GM23338 (cell line): ENCODE data around the gene CUEDC2.

ENCODE experiments used
- CREB1 ChIP-seq: fragments of 250-450 bp; sonication (Bioruptor Pico); IDR thresholded peaks from 2 replicates; pipeline ENCODE4 v1.5.0; 2020; ENCODE audit warnings: low read depth, mild to moderate bottlenecking, moderate library complexity
- ETS1 ChIP-seq: IDR thresholded peaks from 2 replicates; pipeline ENCODE4 v1.6.1; 2016; ENCODE audit warnings: antibody characterized with exemption
- EZH2 ChIP-seq: fragments of 200-600 bp; sonication (generic); IDR thresholded peaks from one replicate; pipeline ENCODE4 v1.8.0; 2017; ENCODE audit warnings: antibody characterized with exemption, mild to moderate bottlenecking, low read depth; ENCODE audit not compliant: unreplicated experiment
- EZH2phosphoT487 ChIP-seq: fragments of 200-600 bp; sonication (generic); IDR thresholded peaks from one replicate; pipeline ENCODE4 v1.8.1; 2018; ENCODE audit warnings: antibody characterized with exemption; ENCODE audit not compliant: unreplicated experiment
- JUNB ChIP-seq: IDR thresholded peaks from one replicate; pipeline ENCODE4 v1.6.1; 2016; ENCODE audit warnings: antibody characterized with exemption; ENCODE audit not compliant: unreplicated experiment
- POLR2AphosphoS5 ChIP-seq: IDR thresholded peaks from 2 replicates; pipeline ENCODE4 v1.6.1; 2016; ENCODE audit warnings: antibody characterized with exemption, low read depth
- REST ChIP-seq: IDR thresholded peaks from one replicate; pipeline ENCODE4 v1.6.1; 2018; ENCODE audit warnings: antibody characterized with exemption; ENCODE audit not compliant: unreplicated experiment
- STAT1 ChIP-seq: IDR thresholded peaks from one replicate; pipeline ENCODE4 v1.6.1; 2016; ENCODE audit warnings: antibody characterized with exemption; ENCODE audit not compliant: unreplicated experiment
- ZNF114 ChIP-seq: fragments of 250-450 bp; sonication (Bioruptor Pico); IDR thresholded peaks from 2 replicates; pipeline ENCODE4 v1.5.0; 2020; ENCODE audit warnings: mild to moderate bottlenecking, moderate library complexity
- TF ChIP-seq, protein P1 (sequence below), 2 experiments: fragments of 200-600 bp in 1 of 2; sonication (generic) in 1 of 2; conservative IDR thresholded peaks; 2 replicates each; pipeline versions ENCODE4 v1.5.1 to v1.6.1; 2016 to 2017; ENCODE audit warnings: antibody characterized with exemption in 2 of 2, low read depth in 2 of 2, mild to moderate bottlenecking in 2 of 2, moderate library complexity in 1 of 2
- TF ChIP-seq, protein P2 (sequence below): fragments of 250-450 bp; sonication (Bioruptor Pico); IDR thresholded peaks from 2 replicates; pipeline ENCODE4 v1.5.0; 2020; ENCODE audit warnings: mild to moderate bottlenecking, moderate library complexity

- TF ChIP-seq, protein P1, sequence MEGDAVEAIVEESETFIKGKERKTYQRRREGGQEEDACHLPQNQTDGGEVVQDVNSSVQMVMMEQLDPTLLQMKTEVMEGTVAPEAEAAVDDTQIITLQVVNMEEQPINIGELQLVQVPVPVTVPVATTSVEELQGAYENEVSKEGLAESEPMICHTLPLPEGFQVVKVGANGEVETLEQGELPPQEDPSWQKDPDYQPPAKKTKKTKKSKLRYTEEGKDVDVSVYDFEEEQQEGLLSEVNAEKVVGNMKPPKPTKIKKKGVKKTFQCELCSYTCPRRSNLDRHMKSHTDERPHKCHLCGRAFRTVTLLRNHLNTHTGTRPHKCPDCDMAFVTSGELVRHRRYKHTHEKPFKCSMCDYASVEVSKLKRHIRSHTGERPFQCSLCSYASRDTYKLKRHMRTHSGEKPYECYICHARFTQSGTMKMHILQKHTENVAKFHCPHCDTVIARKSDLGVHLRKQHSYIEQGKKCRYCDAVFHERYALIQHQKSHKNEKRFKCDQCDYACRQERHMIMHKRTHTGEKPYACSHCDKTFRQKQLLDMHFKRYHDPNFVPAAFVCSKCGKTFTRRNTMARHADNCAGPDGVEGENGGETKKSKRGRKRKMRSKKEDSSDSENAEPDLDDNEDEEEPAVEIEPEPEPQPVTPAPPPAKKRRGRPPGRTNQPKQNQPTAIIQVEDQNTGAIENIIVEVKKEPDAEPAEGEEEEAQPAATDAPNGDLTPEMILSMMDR (conservative IDR thresholded peaks at IDR 0.05; ENCODE audit: low read depth in 2 of 2), result peak in 1 of 2 experiments; percentile 79; a peak in 3 of 4 replicates
- TF ChIP-seq CREB1 (peak; percentile 96), ZNF114 (CRISPR knock-in tag) (no peak), POLR2AphosphoS5 (no peak), EZH2 (no peak), EZH2phosphoT487 (no peak), REST (no peak), ETS1 (0 out of 2 replicates have a peak, but pooled peaks have one; percentile 35), STAT1 (no peak), JUNB (no peak)
- TF ChIP-seq, protein P2, sequence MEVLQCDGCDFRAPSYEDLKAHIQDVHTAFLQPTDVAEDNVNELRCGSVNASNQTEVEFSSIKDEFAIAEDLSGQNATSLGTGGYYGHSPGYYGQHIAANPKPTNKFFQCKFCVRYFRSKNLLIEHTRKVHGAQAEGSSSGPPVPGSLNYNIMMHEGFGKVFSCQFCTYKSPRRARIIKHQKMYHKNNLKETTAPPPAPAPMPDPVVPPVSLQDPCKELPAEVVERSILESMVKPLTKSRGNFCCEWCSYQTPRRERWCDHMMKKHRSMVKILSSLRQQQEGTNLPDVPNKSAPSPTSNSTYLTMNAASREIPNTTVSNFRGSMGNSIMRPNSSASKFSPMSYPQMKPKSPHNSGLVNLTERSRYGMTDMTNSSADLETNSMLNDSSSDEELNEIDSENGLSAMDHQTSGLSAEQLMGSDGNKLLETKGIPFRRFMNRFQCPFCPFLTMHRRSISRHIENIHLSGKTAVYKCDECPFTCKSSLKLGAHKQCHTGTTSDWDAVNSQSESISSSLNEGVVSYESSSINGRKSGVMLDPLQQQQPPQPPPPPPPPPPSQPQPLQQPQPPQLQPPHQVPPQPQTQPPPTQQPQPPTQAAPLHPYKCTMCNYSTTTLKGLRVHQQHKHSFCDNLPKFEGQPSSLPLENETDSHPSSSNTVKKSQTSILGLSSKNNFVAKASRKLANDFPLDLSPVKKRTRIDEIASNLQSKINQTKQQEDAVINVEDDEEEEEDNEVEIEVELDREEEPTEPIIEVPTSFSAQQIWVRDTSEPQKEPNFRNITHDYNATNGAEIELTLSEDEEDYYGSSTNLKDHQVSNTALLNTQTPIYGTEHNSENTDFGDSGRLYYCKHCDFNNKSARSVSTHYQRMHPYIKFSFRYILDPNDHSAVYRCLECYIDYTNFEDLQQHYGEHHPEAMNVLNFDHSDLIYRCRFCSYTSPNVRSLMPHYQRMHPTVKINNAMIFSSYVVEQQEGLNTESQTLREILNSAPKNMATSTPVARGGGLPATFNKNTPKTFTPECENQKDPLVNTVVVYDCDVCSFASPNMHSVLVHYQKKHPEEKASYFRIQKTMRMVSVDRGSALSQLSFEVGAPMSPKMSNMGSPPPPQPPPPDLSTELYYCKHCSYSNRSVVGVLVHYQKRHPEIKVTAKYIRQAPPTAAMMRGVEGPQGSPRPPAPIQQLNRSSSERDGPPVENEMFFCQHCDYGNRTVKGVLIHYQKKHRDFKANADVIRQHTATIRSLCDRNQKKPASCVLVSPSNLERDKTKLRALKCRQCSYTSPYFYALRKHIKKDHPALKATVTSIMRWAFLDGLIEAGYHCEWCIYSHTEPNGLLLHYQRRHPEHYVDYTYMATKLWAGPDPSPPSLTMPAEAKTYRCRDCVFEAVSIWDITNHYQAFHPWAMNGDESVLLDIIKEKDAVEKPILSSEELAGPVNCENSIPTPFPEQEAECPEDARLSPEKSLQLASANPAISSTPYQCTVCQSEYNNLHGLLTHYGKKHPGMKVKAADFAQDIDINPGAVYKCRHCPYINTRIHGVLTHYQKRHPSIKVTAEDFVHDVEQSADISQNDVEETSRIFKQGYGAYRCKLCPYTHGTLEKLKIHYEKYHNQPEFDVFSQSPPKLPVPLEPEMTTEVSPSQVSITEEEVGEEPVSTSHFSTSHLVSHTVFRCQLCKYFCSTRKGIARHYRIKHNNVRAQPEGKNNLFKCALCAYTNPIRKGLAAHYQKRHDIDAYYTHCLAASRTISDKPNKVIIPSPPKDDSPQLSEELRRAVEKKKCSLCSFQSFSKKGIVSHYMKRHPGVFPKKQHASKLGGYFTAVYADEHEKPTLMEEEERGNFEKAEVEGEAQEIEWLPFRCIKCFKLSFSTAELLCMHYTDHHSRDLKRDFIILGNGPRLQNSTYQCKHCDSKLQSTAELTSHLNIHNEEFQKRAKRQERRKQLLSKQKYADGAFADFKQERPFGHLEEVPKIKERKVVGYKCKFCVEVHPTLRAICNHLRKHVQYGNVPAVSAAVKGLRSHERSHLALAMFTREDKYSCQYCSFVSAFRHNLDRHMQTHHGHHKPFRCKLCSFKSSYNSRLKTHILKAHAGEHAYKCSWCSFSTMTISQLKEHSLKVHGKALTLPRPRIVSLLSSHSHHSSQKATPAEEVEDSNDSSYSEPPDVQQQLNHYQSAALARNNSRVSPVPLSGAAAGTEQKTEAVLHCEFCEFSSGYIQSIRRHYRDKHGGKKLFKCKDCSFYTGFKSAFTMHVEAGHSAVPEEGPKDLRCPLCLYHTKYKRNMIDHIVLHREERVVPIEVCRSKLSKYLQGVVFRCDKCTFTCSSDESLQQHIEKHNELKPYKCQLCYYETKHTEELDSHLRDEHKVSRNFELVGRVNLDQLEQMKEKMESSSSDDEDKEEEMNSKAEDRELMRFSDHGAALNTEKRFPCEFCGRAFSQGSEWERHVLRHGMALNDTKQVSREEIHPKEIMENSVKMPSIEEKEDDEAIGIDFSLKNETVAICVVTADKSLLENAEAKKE (CRISPR knock-in tag), result no peak
These were observed 38.1 kb downstream of the CUEDC2 start for GRCh38 chr10:102394079-102394800.
